ENCODE data around the gene ATXN7.

ATXN7 gene

GRCh38 chr3:63963496-63963895 is 99.8 kb downstream of the ATXN7 start:
- DNase-seq (ENCODE audit: low read depth in 2 of 2), result no peak

- no peak for DNase-seq (ENCODE audit: low read depth in 2 of 2)
Measured at GRCh38 chr3:63964681-63965485, 101.2 kb downstream of the ATXN7 start.

- no peak for DNase-seq (ENCODE audit: low read depth in 2 of 2)
Measured at GRCh38 chr3:63966007-63966406, 102.3 kb downstream of the ATXN7 start.

GRCh38 chr3:63966871-63967270 is 103.2 kb downstream of the ATXN7 start:
- no peak for DNase-seq (ENCODE audit: low read depth in 2 of 2)

- no peak for DNase-seq (ENCODE audit: low read depth in 2 of 2)
Measured at GRCh38 chr3:63967675-63968611, 104.3 kb downstream of the ATXN7 start.

GRCh38 chr3:63968612-63969350 is 105.1 kb downstream of the ATXN7 start:
- DNase-seq (ENCODE audit: low read depth in 2 of 2), result no peak

- no peak for DNase-seq (ENCODE audit: low read depth in 2 of 2)
Measured at GRCh38 chr3:63969876-63970275, 106.2 kb downstream of the ATXN7 start.

- DNase-seq (ENCODE audit: low read depth in 2 of 2), result no peak
Measured at GRCh38 chr3:63970631-63971475, 107.2 kb downstream of the ATXN7 start.

- no peak for DNase-seq (ENCODE audit: low read depth in 2 of 2)
Measured at GRCh38 chr3:63972196-63972595, 108.5 kb downstream of the ATXN7 start.

- DNase-seq (ENCODE audit: low read depth in 2 of 2), result no peak
Measured at GRCh38 chr3:63972987-63973386, 109.3 kb downstream of the ATXN7 start.

- no peak for DNase-seq (ENCODE audit: low read depth in 2 of 2)
Measured at GRCh38 chr3:63973406-63973805, 109.7 kb downstream of the ATXN7 start.

- DNase-seq (ENCODE audit: low read depth in 2 of 2), result no peak
Measured at GRCh38 chr3:63974451-63974850, 110.8 kb downstream of the ATXN7 start.

GRCh38 chr3:63975723-63976122 is 112.1 kb downstream of the ATXN7 start:
- no peak for DNase-seq (ENCODE audit: low read depth in 2 of 2)

GRCh38 chr3:63976161-63976871 is 112.6 kb downstream of the ATXN7 start:
- DNase-seq (ENCODE audit: low read depth in 2 of 2), result no peak

GRCh38 chr3:63976872-63977200 is 113.2 kb downstream of the ATXN7 start:
- DNase-seq (ENCODE audit: low read depth in 2 of 2), result no peak

GRCh38 chr3:63977893-63978292 is 114.2 kb downstream of the ATXN7 start:
- no peak for DNase-seq (ENCODE audit: low read depth in 2 of 2)

- DNase-seq (ENCODE audit: low read depth in 2 of 2), result no peak
Measured at GRCh38 chr3:63979093-63979885, 115.6 kb downstream of the ATXN7 start.

GRCh38 chr3:63980019-63980418 is 116.4 kb downstream of the ATXN7 start:
- DNase-seq (ENCODE audit: low read depth in 2 of 2), result no peak

- DNase-seq (ENCODE audit: low read depth in 2 of 2), result no peak
Measured at GRCh38 chr3:63980830-63981498, 117.3 kb downstream of the ATXN7 start.

Data from stimulated activated CD4-positive, alpha-beta T cell treated with anti-CD3 and anti-CD28 coated beads, Interleukin-15, amount 100 ng/mL, for 48 hours (primary cell).